HCT116 (cell line): ENCODE data around the gene ZNF121. TPM values are rescaled to one million over a fixed set of nuclear protein-coding genes. Genes with fewer than 3 reads are reported as not detected.

Experiments
- ATAC-seq: fragments of 200-7000 bp; cut with Tn5 transposase; 2 replicates; pipeline ENCODE4 v1.9.1; 2020; ENCODE audit warnings: mild to moderate bottlenecking, moderate library complexity
- BruUV-seq: library from RNA; stranded (reverse); fragments of 400-500 nt; replicated peaks from 2 replicates; lab custom pipeline; 2021; lab: Mats Ljungman, UMichigan
- CTCF ChIA-PET: fragments of 300-600 bp; sonication (Branson Sonifier 250); formaldehyde crosslinking; loops from one replicate; lab custom pipeline; 2021; ENCODE audit warnings: antibody characterized with exemption; lab: Charles Lee
- POLR2A ChIA-PET: fragments of 300-600, 350-600 bp; sonication (Branson Sonifier 250); formaldehyde crosslinking; loops from one replicate; lab custom pipeline; 2021; ENCODE audit warnings: antibody characterized with exemption; lab: Charles Lee
- RAD21 ChIA-PET, 2 experiments: fragments of 300-600 bp; sonication (Branson Sonifier 250); formaldehyde crosslinking; loops; one replicate each; lab custom pipeline; 2023; ENCODE audit warnings: low total read pairs in 2 of 2; ENCODE audit not compliant: uncharacterized antibody in 2 of 2, unreplicated experiment in 2 of 2, low non-redundant PET in 1 of 2; lab: Charles Lee
- DNase-seq: peaks from one replicate; pipeline ENCODE4 v3.0.0-alpha.2; 2010; ENCODE audit warnings: low read depth, low spot score
- H2AFZ ChIP-seq: fragments of 200-600 bp; shearing (Covaris generic), sonication (generic); 2 replicates; pipeline ENCODE4 v1.6.1; 2017; ENCODE audit warnings: low read depth, mixed run types, mixed read lengths, antibody characterized with exemption, low read length; ENCODE audit not compliant: poor library complexity, severe bottlenecking
- H3K27ac ChIP-seq: 2 replicates; pipeline ENCODE4 v1.5.1; 2012; ENCODE audit warnings: low read depth, low read length
- H3K27me3 ChIP-seq: fragments of 200-600 bp; sonication (generic); 2 replicates; pipeline ENCODE4 v1.6.1; 2016; ENCODE audit warnings: mixed run types, low read length, mixed read lengths; ENCODE audit not compliant: insufficient read depth
- H3K36me3 ChIP-seq, 2 experiments: fragments of 200-500 bp in 1 of 2; fragments of 200-600 bp in 1 of 2; sonication (Bioruptor generic) in 1 of 2; sonication (generic) in 1 of 2; 2 replicates each; pipeline versions ENCODE4 v1.5.1 to v1.6.1; 2014 to 2016; ENCODE audit warnings: low read length in 2 of 2, inconsistent platforms in 1 of 2, mixed read lengths in 1 of 2, mixed run types in 1 of 2; ENCODE audit not compliant: insufficient read depth in 2 of 2, control insufficient read depth in 1 of 2
- H3K4me1 ChIP-seq, 2 experiments: fragments of 200-600 bp in 1 of 2; sonication (generic) in 1 of 2; 2 replicates each; pipeline versions ENCODE4 v1.5.1 to v1.6.1; 2012 to 2017; ENCODE audit warnings: low read length in 2 of 2, inconsistent platforms in 1 of 2, mild to moderate bottlenecking in 1 of 2, mixed read lengths in 1 of 2, mixed run types in 1 of 2, moderate library complexity in 1 of 2; ENCODE audit not compliant: insufficient read depth in 2 of 2, control insufficient read depth in 1 of 2
- H3K4me2 ChIP-seq: fragments of 200-600 bp; sonication (generic); 2 replicates; pipeline ENCODE4 v1.6.1; 2017; ENCODE audit warnings: mixed run types, low read length, mixed read lengths
- H3K4me3 ChIP-seq, 2 experiments: fragments of 200-600 bp in 1 of 2; sonication (generic) in 1 of 2; replicated peaks in 1 of 2; 2 replicates each; pipeline ENCODE4 v1.5.1; 2011 to 2016; ENCODE audit warnings: low read length in 2 of 2, control low read depth in 1 of 2, low read depth in 1 of 2, mild to moderate bottlenecking in 1 of 2, mixed read lengths in 1 of 2, mixed run types in 1 of 2
- H3K79me2 ChIP-seq: fragments of 200-600 bp; sonication (generic); 2 replicates; pipeline ENCODE4 v1.6.1; 2017; ENCODE audit warnings: mild to moderate bottlenecking, mixed run types, low read length, moderate library complexity, mixed read lengths; ENCODE audit not compliant: insufficient read depth
- H3K9ac ChIP-seq: fragments of 200-600 bp; sonication (generic); 2 replicates; pipeline ENCODE4 v1.6.1; 2016; ENCODE audit warnings: low read length, mixed read lengths
- H3K9me2 ChIP-seq: fragments of 200-600 bp; sonication (generic), shearing (Covaris generic); 2 replicates; pipeline ENCODE4 v1.6.1; 2017; ENCODE audit warnings: mixed run types, mild to moderate bottlenecking, moderate library complexity; ENCODE audit not compliant: insufficient read depth
- H3K9me3 ChIP-seq, 2 experiments: fragments of 200-500 bp in 1 of 2; fragments of 200-600 bp in 1 of 2; sonication (Bioruptor generic) in 1 of 2; sonication (generic) in 1 of 2; 2 replicates each; pipeline ENCODE4 v1.6.1; 2014 to 2017; ENCODE audit warnings: low read length in 2 of 2, mixed read lengths in 2 of 2, inconsistent platforms in 1 of 2, low read depth in 1 of 2, mild to moderate bottlenecking in 1 of 2, mixed run types in 1 of 2, moderate library complexity in 1 of 2; ENCODE audit not compliant: control insufficient read depth in 1 of 2, insufficient read depth in 1 of 2
- H4K20me1 ChIP-seq: fragments of 200-600 bp; sonication (generic), shearing (Covaris generic); 2 replicates; pipeline ENCODE4 v1.6.1; 2017; ENCODE audit warnings: mixed run types, mild to moderate bottlenecking, moderate library complexity; ENCODE audit not compliant: insufficient read depth
- JUND ChIP-seq: IDR thresholded peaks from 2 replicates; pipeline ENCODE4 v1.6.1; 2012
- ZNF274 ChIP-seq: fragments of 200-500 bp; sonication (Bioruptor generic); IDR thresholded peaks from 2 replicates; pipeline ENCODE4 v1.6.1; 2014; ENCODE audit warnings: mild to moderate bottlenecking, low read depth, low read length, inconsistent platforms
- intact Hi-C: fragments of 100-400 bp; cut with micrococcal nuclease; formaldehyde crosslinking; loops from 2 replicates; pipeline ENCODE4 v1.10.0; 2022
- total RNA-seq: library from RNA; stranded (reverse); gene quantifications from one replicate; pipeline ENCODE4 v1.2.1, GENCODE V29; 2021; ENCODE audit not compliant: unreplicated experiment

The ZNF121 gene
- total RNA-seq, 1 experiment from 2014 or later = 80.9 TPM

DNA sequence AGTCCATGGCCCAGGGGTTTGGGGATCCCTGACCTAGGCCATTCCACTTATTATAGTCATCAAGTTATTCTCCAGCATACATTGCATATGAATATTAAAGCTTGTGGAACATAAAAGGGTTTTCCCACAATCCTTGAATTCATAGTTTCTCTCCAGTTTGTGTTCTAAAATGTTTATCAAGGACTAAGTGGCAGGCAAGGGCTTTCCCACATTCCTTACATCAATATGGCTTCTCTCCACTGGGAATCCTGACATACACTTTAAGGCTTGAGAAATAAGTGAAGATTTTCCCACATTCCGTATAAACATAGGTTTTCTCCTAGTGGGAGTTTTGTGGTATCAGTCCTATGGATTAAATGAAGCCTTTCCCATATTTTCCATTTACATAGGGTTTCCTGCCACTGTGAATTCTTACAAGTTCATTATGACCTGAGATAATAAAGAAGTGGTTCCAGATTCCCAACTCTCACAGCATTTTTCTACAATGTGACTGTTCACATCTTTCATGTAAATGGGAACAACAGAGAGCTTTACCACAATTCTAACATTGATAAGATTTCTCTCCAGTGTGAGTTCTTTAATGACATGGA lies 60.3 kb downstream of the ZNF121 start:
- TF ChIP-seq JUND = no peak
- TF ChIP-seq ZNF274 = peak; percentile 25; the same call in 1 of the 2 replicates
- TF ChIP-seq, all 23 proteins: peak for 1
- ChIA-PET RAD21 (no interaction called here), CTCF (no interaction called here), POLR2A (no interaction called here)
- H3K4me2 ChIP-seq = no peak overlapping the region
- H3K9me2 ChIP-seq = no peaks in the 10 kb centered on the region
- intact Hi-C loops = no loop called here
- H3K4me3 ChIP-seq = no peak overlapping the region
- no peaks in the 10 kb centered on the region for H3K27me3 ChIP-seq
- no peaks in the 10 kb centered on the region for H3K4me1 ChIP-seq
- H3K9ac ChIP-seq = no peak overlapping the region
- no peak for DNase-seq
- H4K20me1 ChIP-seq = no peaks in the 10 kb centered on the region
- no peak overlapping the region for H3K27ac ChIP-seq
- BruUV-seq = no TSS peak
- H2AFZ ChIP-seq = no peak overlapping the region
- no peaks in the 10 kb centered on the region for H3K79me2 ChIP-seq
- no peaks in the 10 kb centered on the region for H3K36me3 ChIP-seq
- no peak for ATAC-seq
- peaks cover 40 to 44% of the 10 kb centered on the region in 2 experiments; a peak in 3 of 4 replicates for H3K9me3 ChIP-seq

Other genes starting within 250 kb of the ZNF121 start
- gene ZNF177, start 221.5 kb downstream of the ZNF121 start, total RNA-seq = 1.2 TPM
- gene ZNF266, start 148.9 kb downstream of the ZNF121 start, total RNA-seq = 9.4 TPM
- not detected for gene ZNF560, start 85.9 kb downstream of the ZNF121 start, total RNA-seq
- gene ZNF426, start 45.9 kb downstream of the ZNF121 start, total RNA-seq = 1.7 TPM
- gene ZNF561, start 36.7 kb upstream of the ZNF121 start, total RNA-seq = 31.3 TPM
- 37.8 TPM for gene ZNF562, start 90.6 kb upstream of the ZNF121 start, total RNA-seq
- gene ZNF846, start 184.2 kb upstream of the ZNF121 start, total RNA-seq = 1.2 TPM
- gene FBXL12, start 234.6 kb upstream of the ZNF121 start, total RNA-seq = 21.9 TPM
- gene UBL5, start 243.4 kb upstream of the ZNF121 start, total RNA-seq = 335 TPM